GM21528 (cell line): ENCODE measurements around the gene PPP4R1.

Experiments
- ATAC-seq: cut with Tn5 transposase; IDR thresholded peaks from one replicate; pipeline ENCODE4 v1.9.1; 2021; ENCODE audit warnings: mild to moderate bottlenecking, moderate library complexity; ENCODE audit not compliant: unreplicated experiment, low FRiP score

Gene PPP4R1

GRCh38 chr18:9596226-9596625, 18.1 kb downstream of the PPP4R1 start:
- no peak for ATAC-seq

- ATAC-seq, result peak; percentile 67
Measured at GRCh38 chr18:9594823-9595596, 19.3 kb downstream of the PPP4R1 start.

GRCh38 chr18:9587924-9588323, 26.4 kb downstream of the PPP4R1 start:
- ATAC-seq, result no peak

GRCh38 chr18:9586814-9587213, 27.5 kb downstream of the PPP4R1 start:
- ATAC-seq, result no peak

- ATAC-seq, result no peak
Measured at GRCh38 chr18:9581667-9582066, 32.7 kb downstream of the PPP4R1 start.

- ATAC-seq, result no peak
Measured at GRCh38 chr18:9578306-9578705, 36.1 kb downstream of the PPP4R1 start.

- ATAC-seq, result no peak
Measured at GRCh38 chr18:9577361-9577760, 37.0 kb downstream of the PPP4R1 start.

GRCh38 chr18:9575558-9575957, 38.8 kb downstream of the PPP4R1 start:
- ATAC-seq, result no peak

- ATAC-seq, result no peak
Measured at GRCh38 chr18:9574473-9575115, 39.8 kb downstream of the PPP4R1 start.

- no peak for ATAC-seq
Measured at GRCh38 chr18:9571546-9571945, 42.8 kb downstream of the PPP4R1 start.

- no peak for ATAC-seq
Measured at GRCh38 chr18:9570255-9570654, 44.1 kb downstream of the PPP4R1 start.

GRCh38 chr18:9569178-9569577, 45.2 kb downstream of the PPP4R1 start:
- ATAC-seq, result no peak

- no peak for ATAC-seq
Measured at GRCh38 chr18:9568186-9568585, 46.2 kb downstream of the PPP4R1 start.

- ATAC-seq, result no peak
Measured at GRCh38 chr18:9565407-9565806, 49.0 kb downstream of the PPP4R1 start.

- no peak for ATAC-seq
Measured at GRCh38 chr18:9563331-9563730, 51.0 kb downstream of the PPP4R1 start.

- ATAC-seq, result no peak
Measured at GRCh38 chr18:9562584-9562983, 51.8 kb downstream of the PPP4R1 start.

GRCh38 chr18:9561759-9562158, 52.6 kb downstream of the PPP4R1 start:
- no peak for ATAC-seq

- ATAC-seq, result no peak
Measured at GRCh38 chr18:9559253-9559652, 55.1 kb downstream of the PPP4R1 start.

GRCh38 chr18:9558387-9559064, 55.8 kb downstream of the PPP4R1 start:
- no peak for ATAC-seq

- ATAC-seq, result no peak
Measured at GRCh38 chr18:9557250-9557943, 57.0 kb downstream of the PPP4R1 start.

GRCh38 chr18:9552616-9553015, 61.7 kb downstream of the PPP4R1 start:
- no peak for ATAC-seq
